ENCODE measurements around the gene RNH1. TPM values are rescaled to one million over a fixed set of nuclear protein-coding genes. Genes with fewer than 3 reads are reported as not detected.

The RNH1 gene
- total RNA-seq, 1 experiment from 2014 or later = 345 TPM

DNA sequence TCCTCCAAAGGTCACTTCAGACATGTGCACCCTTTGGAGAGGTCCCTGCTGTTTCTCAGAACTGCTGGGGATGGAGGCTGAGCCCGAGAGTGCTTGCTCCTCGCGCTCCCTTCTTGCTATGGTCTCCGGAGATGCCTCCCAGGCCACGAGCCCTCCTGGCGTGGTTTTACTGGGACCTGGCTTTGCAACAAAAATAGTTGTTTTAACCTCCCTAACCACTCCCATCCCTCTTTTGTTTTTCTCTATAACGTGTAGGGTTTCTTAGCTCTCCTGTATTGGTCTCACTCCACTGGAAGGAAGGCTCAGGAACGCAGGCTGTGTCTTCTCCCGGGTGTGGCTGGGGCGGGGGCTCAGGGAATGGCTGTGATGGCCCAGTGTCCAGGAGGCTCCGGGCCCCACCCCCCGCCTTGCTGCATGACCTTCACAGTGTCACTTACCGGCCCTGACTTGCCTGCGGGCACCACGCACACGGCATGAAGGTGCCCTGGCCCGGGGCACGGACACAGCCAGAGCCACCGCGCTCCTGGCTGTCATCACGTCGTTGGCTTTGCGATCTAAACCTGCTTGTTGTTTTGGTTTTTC is 51.4 kb downstream of the RNH1 start:
- TF ChIP-seq, protein P1, sequence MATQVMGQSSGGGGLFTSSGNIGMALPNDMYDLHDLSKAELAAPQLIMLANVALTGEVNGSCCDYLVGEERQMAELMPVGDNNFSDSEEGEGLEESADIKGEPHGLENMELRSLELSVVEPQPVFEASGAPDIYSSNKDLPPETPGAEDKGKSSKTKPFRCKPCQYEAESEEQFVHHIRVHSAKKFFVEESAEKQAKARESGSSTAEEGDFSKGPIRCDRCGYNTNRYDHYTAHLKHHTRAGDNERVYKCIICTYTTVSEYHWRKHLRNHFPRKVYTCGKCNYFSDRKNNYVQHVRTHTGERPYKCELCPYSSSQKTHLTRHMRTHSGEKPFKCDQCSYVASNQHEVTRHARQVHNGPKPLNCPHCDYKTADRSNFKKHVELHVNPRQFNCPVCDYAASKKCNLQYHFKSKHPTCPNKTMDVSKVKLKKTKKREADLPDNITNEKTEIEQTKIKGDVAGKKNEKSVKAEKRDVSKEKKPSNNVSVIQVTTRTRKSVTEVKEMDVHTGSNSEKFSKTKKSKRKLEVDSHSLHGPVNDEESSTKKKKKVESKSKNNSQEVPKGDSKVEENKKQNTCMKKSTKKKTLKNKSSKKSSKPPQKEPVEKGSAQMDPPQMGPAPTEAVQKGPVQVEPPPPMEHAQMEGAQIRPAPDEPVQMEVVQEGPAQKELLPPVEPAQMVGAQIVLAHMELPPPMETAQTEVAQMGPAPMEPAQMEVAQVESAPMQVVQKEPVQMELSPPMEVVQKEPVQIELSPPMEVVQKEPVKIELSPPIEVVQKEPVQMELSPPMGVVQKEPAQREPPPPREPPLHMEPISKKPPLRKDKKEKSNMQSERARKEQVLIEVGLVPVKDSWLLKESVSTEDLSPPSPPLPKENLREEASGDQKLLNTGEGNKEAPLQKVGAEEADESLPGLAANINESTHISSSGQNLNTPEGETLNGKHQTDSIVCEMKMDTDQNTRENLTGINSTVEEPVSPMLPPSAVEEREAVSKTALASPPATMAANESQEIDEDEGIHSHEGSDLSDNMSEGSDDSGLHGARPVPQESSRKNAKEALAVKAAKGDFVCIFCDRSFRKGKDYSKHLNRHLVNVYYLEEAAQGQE (IDR thresholded peaks at IDR 0.05; ENCODE audit: insufficient read depth in 1 of 2, low read depth in 2 of 2, low read length in 1 of 2) = no peak
- TF ChIP-seq TCF7L2 (IDR thresholded peaks at IDR 0.05; ENCODE audit: low read depth, low read length) (no peak), SIN3A (IDR thresholded peaks at IDR 0.05; ENCODE audit: borderline replicate concordance, insufficient read depth, low read depth, low read length) (no peak), POLR2AphosphoS5 (IDR thresholded peaks at IDR 0.05; ENCODE audit: low read depth, low read length) (no peak)
- TF ChIP-seq, protein P2, sequence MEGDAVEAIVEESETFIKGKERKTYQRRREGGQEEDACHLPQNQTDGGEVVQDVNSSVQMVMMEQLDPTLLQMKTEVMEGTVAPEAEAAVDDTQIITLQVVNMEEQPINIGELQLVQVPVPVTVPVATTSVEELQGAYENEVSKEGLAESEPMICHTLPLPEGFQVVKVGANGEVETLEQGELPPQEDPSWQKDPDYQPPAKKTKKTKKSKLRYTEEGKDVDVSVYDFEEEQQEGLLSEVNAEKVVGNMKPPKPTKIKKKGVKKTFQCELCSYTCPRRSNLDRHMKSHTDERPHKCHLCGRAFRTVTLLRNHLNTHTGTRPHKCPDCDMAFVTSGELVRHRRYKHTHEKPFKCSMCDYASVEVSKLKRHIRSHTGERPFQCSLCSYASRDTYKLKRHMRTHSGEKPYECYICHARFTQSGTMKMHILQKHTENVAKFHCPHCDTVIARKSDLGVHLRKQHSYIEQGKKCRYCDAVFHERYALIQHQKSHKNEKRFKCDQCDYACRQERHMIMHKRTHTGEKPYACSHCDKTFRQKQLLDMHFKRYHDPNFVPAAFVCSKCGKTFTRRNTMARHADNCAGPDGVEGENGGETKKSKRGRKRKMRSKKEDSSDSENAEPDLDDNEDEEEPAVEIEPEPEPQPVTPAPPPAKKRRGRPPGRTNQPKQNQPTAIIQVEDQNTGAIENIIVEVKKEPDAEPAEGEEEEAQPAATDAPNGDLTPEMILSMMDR (IDR thresholded peaks at IDR 0.05) = no peak
- no peak overlapping the region for H3K4me3 ChIP-seq (ENCODE audit: low read depth in 2 of 2, low read length in 2 of 2)
- intact Hi-C loops (cut with micrococcal nuclease; ENCODE audit: unreplicated experiment) (no loop called here), in situ Hi-C loops (cut with HindIII; ENCODE audit: low pct_unique_long_range_greater_than_20kb, low sequenced_read_pairs) (no loop called here)
- H3K4me1 ChIP-seq (ENCODE audit: control insufficient read depth, insufficient read depth, low read length) = peaks cover 16% of the 10 kb centered on the region
- peaks cover 5% of the 10 kb centered on the region; the same call in 1 of the 2 replicates for H3K36me3 ChIP-seq (ENCODE audit: control insufficient read depth, insufficient read depth, low read length)
- DNase-seq (ENCODE audit: low read depth, low spot score) (no peak), ATAC-seq (no peak)
- BruUV-seq (replicated peaks) = no TSS peak
- H3K27ac ChIP-seq (ENCODE audit: low read length) = no peak overlapping the region
- H3K27me3 ChIP-seq (ENCODE audit: control insufficient read depth, insufficient read depth, low read length) = no peaks in the 10 kb centered on the region
- CTCF ChIA-PET = no interaction called here
- POLR2A ChIA-PET = no interaction called here
- no peaks in the 10 kb centered on the region for H3K9me3 ChIP-seq (ENCODE audit: control insufficient read depth, insufficient read depth, low read depth, low read length)

DNA sequence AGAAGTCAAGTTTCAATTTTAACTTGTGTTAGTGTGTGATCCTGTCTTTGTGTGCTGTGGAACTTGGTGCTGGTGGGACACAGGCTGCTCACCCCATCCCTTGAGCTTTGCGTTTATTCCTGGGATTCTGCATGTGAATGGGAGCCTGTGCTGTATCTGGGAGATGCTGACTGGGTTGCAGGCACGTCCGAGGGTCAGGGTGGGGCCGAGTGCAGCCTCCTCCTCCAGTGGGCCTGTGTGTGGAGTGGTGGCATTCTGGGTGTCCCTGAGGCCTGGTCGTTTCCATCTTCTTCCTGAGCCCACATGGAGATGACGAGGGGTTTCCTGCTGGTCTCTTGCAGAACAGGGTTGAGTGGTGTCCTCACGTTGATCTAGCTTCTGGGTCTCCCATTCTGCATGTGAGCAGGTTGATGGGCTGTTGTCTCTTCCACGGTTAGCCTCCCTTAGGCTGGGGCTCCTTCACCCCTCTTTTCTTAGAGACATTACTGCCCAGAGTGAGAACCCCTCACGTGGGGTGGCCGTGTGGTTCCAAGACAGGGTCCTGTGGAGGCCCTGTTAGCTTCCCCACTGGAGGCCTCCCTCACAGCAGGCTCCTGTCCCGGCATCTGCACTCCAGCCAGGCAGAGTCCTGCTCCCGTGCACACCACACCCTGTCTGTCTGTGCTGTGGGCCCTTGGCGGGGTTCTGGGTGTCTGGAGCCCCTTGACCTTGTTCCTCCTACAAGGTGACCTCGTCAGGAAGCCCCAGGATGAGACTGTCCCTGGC is 52.1 kb downstream of the RNH1 start:
- CTCF ChIA-PET = no interaction called here
- TF ChIP-seq TCF7L2 (IDR thresholded peaks at IDR 0.05; ENCODE audit: low read depth, low read length) (no peak), POLR2AphosphoS5 (IDR thresholded peaks at IDR 0.05; ENCODE audit: low read depth, low read length) (no peak), SIN3A (IDR thresholded peaks at IDR 0.05; ENCODE audit: borderline replicate concordance, insufficient read depth, low read depth, low read length) (no peak)
- TF ChIP-seq, protein P2 (IDR thresholded peaks at IDR 0.05) = no peak
- TF ChIP-seq, protein P1 (IDR thresholded peaks at IDR 0.05; ENCODE audit: insufficient read depth in 1 of 2, low read depth in 2 of 2, low read length in 1 of 2) = no peak
- H3K27ac ChIP-seq (ENCODE audit: low read length) = no peak overlapping the region
- peaks cover 16% of the 10 kb centered on the region for H3K4me1 ChIP-seq (ENCODE audit: control insufficient read depth, insufficient read depth, low read length)
- H3K9me3 ChIP-seq (ENCODE audit: control insufficient read depth, insufficient read depth, low read depth, low read length) = no peaks in the 10 kb centered on the region
- in situ Hi-C loops (cut with HindIII; ENCODE audit: low pct_unique_long_range_greater_than_20kb, low sequenced_read_pairs) (no loop called here), intact Hi-C loops (cut with micrococcal nuclease; ENCODE audit: unreplicated experiment) (loop anchor here (5.0 kb wide), 1 partner anchor 62 kb away; no protein-coding TSS in a partner anchor)
- peaks cover 5% of the 10 kb centered on the region; the same call in 1 of the 2 replicates for H3K36me3 ChIP-seq (ENCODE audit: control insufficient read depth, insufficient read depth, low read length)
- no peak for ATAC-seq
- POLR2A ChIA-PET = no interaction called here
- H3K27me3 ChIP-seq (ENCODE audit: control insufficient read depth, insufficient read depth, low read length) = no peaks in the 10 kb centered on the region
- H3K4me3 ChIP-seq (ENCODE audit: low read depth in 2 of 2, low read length in 2 of 2) = no peak overlapping the region
- no peak for DNase-seq (ENCODE audit: low read depth, low spot score)
- BruUV-seq (replicated peaks) = no TSS peak

All from Panc1 (cell line).